HG02588 (cell line): ENCODE measurements around the gene TRAPPC10.

Experiments
- ATAC-seq: cut with Tn5 transposase; IDR thresholded peaks from one replicate; pipeline ENCODE4 v1.9.1; 2021; ENCODE audit warnings: mild to moderate bottlenecking, moderate library complexity; ENCODE audit not compliant: unreplicated experiment

TRAPPC10 gene

DNA sequence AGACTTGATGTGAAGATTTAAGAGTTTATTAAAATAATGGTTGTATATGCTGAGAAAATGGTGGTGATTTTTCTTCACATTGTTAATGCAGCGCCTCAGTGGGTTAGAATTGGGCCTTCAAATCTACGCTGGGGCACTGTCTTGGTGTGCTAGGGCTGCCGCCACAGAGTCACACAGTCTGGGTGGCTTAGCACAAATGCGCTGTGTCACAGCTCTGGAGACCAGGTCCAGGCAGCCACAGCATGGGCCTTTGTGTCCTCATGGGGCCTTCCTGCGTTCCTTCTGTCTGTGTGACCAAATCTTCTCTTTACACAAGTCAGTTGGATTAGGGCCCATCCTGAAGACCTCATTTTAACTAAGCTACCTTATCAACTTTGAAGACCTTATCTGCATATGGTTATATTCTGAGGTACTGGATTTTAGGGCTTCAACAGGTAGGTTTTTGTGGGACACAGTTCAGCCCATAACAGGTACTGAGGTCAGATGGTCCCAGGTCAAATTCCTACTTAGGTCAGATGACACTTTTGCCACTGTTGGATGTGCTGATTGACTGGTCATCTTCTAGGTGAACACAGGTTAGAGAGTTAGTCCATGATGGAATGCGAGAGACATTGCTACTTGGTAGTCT, 17.5 kb downstream of the TRAPPC10 start:
- ATAC-seq, result no peak

DNA sequence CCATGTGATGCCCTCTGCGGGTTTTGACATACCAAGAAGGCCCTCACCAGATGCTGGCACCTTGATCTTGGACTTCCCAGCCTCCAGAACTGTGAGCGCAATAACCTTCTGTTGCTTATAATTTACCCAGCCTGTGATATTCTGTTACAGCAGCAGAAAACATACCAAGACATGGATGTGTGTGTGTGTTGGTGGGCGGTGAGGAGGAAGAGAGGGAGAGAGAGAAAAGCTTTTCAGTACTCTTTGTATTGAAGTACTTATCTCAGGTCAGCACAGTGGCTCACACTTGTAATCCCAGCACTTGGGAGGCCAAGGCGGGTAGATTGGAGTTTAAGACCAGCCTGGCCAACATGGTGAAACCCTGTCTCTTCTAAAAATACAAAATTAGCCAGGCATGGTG, 23.1 kb downstream of the TRAPPC10 start:
- ATAC-seq, result no peak

DNA sequence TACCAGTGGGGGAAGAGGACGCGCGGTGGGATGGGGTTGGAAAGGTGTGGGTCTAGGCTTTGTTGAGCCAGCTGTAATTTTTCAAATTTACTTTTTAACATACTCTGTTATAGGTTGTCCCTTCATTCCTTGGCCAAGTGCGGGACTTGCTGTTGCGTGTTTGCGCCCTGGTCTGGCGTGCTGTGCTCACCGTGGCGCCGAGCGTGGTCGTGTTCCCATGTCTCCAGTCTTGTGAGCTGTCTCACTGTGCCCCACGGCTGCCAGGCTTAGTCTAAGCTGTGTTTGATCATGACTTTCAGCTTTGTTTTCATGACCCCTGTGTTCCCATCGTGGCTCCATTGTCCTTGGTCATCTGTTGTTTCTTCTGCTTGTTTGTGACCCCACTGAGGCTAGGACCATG, 26.0 kb downstream of the TRAPPC10 start:
- no peak for ATAC-seq

DNA sequence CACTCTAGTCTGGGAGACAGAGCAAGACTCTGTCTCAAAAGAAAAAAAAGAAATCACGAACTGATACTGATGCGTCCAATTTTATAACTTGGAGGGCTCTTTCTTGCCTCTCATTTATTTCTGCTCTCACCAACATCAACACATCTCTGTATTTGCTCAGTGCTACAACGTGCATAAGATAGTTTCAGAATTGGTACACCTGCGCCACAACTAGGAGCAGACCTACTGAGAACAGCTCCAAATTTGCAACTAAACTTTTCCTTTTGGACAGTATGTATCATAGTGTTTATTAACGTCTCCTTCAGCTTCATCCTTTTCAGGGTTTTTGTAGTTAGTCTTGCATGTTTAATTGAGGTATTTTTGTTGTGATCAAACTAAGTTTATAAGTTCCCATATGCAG, 27.7 kb downstream of the TRAPPC10 start:
- ATAC-seq, result no peak

DNA sequence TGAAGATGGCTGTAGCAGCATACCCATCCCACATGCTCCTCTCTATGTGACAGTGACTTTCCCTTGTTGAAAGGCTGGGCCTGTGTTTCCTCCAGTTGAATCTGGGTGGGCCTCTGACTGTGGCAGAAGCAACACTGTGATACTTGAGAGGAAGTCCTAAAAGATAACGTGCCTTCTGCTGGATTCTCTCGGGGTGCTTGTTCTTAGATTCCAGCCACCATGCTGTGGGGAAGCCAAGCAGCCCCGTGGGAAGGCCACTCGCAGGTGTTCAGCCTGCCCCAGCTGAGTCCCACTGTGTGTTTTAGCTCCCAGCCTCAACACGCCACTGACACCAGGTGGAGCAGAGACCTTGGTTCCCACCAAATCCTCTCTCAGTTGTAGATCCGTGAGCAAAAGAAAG, 31.5 kb downstream of the TRAPPC10 start:
- no peak for ATAC-seq

DNA sequence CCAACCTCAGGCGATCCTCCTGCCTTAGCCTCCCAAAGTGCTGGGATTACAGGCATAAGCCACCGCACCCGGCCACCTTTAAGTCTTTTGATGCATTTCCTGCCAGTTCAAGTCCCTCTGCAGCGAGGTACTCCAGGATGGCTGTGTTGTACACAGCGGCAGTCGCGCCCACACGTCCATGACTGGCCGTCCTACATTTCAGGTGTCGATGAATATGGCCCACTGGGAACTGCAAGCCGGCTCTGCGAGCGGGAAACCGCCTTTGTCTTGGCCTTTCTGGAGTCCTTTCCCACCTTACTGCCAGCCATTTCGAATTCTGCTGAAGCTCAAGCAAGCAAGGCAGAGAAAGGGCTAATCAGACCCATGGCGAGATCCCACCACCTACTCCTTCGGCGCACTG, 34.6 kb downstream of the TRAPPC10 start:
- no peak for ATAC-seq

DNA sequence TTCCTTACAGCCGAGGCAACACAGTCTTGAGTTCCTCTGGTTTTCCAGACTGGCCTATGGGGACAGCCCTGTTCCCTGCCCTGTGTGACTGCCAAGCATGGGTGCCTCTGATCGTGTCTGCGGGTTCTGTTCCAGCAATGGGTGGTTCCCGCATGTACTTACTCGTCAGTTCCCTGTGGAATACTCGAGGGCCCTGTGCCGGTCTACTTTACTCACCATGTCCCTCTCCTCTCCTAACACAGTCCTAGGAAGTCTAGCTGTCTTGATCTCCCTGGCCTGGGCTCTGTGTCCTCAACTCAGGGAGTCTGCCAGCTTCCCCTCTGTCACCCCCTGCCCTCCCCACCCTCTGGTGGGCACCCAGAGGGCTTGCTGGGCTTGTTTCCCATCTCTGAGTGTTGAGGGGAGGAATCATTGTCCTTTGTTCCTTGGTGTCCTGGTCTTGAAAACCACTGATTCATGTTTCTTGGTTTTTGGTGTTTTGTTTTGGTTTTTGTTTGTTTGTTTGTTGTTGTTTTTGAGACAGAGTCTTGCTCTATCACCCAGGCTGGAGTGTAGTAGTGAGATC, 36.0 kb downstream of the TRAPPC10 start:
- no peak for ATAC-seq

DNA sequence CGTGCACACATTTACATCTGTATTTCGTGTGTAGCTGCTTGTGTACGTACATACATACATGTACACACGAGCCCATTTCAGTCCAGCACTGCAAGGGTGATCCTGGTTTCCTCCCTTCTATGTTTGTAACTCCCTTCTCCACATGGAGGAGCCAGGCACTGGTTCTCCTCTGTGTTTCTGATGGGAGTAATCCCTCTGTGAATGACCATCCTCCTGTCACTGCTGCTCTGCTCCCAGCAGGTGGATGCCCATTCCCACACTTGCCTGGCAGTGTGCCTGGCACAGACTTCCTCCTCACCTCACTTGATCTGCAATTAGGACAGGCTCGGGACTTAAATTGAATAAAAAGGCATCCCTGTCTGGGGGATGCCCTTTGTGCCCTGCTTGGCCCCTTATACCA, 37.1 kb downstream of the TRAPPC10 start:
- no peak for ATAC-seq

DNA sequence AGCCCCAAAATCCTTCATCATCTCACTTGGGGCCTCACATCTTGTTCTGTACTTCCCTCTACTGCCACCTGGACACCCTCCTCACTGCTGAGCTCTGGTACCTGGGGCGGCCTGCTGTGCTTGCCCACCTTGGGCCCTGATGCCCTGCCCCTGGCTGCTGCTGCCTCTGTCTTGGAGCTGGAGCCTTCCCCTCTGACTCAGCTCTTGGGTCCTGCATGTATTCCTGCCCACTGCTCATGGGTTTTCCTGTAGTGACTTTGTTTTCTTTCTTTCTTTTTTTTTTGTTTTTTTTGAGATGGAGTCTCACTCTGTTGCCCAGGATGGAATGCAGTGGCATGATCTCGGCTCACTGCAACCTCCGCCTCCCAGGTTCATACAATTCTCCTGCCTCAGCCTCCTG, 37.5 kb downstream of the TRAPPC10 start:
- ATAC-seq, result no peak

DNA sequence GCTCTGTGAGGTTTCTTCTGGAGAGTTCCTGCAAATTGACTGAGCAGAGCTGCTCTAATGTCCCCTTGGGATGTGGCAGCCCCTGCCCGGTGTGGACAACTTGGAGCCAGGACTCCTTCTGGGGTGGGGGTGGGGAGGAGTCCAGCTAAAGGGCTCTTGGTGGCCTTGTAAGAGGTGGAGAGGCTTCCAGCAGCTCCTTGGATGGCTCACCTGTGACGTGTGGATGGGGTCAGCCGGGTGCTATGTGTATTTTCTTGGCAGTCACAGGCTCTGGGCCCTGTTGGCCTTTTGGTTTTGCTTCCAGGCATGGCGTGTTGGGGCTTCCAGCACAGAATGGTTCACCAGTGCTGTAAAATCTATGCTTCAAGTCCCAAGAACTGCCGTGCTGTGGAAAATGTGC, 38.2 kb downstream of the TRAPPC10 start:
- no peak for ATAC-seq

DNA sequence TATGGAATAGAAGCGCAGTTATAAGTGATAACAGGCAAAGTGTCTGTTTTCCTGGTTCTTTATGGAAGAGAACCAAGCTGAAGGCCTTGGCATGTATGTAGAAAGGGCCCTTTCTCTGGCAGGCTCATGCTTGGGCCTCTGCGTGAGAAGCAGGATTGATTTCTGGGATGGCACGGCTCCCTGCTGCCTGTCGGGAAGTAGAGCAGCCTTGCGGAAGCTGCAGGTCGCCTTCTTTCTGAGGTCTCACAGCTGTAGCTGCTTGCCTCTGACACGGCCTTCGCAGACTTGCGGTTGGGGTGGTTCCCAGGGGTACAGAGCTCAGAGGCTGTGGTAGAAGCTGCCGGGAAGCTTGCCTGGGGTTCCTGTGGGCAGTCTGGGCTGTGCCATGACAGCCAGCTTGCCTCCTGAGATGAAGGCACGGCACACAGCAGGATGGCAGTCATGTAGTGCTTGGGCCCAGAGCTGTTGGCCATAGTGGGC, 39.4 kb downstream of the TRAPPC10 start:
- ATAC-seq, result no peak

DNA sequence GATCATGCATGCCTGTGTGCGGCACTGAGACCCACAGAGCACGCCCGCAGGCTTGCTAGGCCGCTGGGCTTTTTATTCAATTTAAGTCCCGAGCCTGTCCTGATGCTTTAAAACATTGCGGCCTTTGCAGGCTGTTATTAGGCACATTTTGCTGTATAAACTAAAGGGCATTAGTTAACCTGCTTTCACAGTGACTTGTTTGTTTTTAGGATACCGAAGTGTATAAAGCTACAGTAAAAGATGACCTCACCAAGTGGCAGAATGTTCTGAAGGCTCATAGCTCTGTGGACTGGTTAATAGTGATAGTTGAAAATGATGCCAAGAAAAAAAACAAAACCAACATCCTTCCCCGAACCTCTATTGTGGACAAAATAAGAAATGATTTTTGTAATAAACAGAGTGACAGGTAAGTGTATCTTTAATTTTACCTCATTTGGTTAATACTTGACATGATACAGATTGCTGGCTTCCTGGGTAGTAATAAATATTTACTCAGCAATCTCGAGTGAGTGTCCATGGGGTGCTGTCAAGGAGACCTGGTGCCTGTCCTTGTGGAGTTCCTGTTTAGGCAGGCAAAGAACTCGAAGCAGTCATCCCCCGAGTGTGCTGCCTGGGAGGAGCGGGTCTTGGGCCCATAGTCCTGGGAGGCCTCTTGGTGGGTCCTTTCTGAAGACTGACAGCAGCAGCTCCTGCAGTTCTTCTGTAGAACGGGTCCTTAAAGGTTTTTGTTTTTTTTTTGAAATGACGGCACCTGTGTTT, 40.1 kb downstream of the TRAPPC10 start:
- ATAC-seq, result no peak

DNA sequence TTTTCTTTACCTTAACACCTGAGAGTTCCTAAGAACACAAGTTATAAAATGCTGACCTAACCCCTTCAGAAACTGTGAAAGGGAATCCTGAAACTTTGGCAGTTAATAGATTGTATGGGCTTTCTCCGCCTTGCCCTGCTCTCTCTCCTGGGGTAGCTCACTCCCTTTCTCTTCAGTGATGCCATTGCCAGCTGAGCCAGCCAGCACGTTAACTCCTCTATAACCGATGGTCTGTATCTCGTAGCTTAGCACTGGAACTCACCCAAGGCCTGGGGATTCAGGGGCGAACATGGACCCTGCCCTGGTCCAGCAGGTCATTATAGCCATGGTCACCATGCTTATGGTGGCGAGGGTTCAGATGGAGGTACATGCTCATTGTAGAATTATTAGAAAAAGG, 40.7 kb downstream of the TRAPPC10 start:
- ATAC-seq, result no peak

DNA sequence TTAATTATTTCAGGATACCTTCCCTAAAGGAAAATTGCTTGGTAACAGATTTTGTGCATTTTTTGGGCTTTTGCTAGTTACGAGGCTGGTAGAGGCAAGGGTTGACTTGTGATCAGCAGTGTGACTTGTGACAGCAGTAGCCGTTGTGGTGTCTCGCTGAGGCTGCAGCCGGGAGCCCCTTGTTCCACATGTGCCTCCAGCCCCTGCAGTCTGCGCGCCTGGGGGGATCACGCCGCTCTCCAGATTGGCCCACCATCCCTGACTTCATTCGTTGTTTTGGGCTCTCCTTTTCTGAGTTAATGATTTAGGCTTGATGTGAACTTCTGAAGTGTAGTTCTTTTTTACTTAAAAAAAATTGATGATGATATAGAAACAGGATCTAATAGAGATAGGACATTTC, 41.5 kb downstream of the TRAPPC10 start:
- ATAC-seq, result no peak

DNA sequence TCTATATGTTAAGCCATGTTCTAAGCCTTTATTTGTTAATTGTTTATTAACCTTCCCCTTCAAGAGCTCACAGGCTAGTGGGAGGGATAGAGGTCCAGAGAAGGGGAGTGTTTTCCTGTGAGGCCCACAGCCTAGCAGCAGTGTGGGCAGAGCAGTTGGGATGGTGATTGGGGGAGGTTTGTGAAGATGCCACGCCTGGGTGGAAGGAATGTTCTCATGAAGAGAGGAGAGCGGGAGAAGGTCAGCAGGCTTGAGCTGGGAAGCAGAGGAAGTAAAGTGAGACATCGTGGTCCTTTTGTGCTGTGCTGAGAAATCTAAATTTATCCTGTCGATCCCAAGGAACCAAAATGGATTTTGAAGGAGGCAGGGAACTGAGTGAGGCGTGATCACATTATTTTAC, 42.6 kb downstream of the TRAPPC10 start:
- ATAC-seq, result no peak

DNA sequence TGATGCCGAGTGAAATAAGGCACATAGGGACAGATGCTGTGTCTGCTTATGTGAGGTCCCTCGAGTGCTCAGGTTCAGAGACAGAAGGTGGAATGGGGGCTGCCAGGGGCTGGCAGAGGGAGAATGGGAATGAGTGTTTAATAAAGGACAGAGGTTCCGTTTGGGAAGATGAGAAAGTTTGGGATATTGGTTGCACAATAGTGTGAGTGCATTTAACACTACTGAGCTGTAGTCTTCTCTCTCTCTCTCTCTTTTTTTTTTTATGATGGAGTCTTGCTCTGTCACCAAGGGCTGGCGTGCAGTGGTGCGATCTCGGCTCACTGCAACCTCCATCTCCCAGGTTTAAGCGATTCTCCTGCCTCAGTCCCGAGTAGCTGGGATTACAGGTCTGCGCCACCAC, 44.9 kb downstream of the TRAPPC10 start:
- ATAC-seq, result no peak

DNA sequence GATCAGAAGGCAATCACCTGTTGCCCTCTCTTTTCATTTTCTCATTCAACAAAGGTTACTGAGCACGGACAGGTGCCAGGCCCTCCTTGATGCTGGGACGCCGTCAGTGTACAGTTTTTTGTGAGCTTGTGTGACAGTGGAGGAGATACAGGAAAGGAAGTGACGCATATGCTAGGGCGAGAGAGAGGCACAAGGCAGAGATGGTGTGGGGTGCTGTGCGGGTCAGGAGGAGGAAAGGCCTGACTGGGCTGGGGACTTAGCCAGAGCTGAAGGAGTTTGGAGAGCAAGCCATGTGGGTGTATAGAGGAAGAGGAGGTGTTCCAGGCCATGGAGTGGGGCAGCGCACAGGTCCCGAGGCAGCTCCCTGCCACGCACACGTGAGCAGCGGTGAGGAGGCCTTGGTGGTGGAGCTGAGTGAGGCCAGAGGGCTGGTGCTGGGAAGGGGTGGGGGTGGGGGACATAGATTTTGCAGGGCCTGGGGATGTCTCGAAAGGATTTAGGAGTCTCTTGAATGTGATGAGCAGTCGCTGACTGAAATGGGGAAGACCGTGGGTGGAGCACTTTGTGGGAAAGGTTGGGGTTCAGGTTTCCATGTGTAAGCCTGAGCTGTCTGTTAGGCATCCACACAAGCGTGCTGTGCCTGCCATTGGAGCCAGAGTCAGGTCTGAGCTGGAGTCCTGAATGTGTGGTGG, 46.0 kb downstream of the TRAPPC10 start:
- no peak for ATAC-seq

DNA sequence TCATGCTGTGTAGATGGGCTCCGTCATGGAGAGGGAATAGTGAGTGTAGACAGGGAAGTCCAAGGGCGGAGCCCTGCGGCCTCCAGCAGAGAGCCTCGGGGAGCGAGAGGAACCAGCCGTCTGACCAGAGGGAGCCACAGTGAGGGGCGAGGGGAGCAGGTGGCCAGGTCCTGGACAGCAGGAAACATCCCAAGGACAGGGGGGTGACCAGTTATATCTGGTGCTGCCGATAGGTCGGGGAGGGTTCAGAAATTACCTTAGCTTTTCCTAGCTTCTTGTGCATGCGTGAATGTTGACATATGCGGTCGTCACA, 46.5 kb downstream of the TRAPPC10 start:
- ATAC-seq, result no peak

DNA sequence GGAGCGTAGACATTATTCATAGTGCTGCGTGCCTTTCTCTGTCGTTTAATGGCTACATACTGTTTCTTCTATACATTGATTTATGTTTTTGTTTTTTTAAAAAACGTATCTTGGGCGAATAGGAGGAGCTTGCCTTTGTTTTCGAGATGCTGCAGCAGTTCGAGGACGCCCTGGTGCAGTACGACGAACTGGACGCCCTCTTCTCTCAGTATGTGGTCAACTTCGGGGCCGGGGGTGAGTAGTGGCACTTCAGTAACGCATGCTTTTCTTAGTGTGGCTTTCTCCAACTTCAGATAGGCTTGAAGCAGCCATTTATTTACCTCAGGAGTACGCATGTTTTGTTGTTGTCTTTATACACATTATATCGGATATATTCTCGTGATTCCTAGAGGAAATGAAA, 46.9 kb downstream of the TRAPPC10 start:
- ATAC-seq, result no peak

DNA sequence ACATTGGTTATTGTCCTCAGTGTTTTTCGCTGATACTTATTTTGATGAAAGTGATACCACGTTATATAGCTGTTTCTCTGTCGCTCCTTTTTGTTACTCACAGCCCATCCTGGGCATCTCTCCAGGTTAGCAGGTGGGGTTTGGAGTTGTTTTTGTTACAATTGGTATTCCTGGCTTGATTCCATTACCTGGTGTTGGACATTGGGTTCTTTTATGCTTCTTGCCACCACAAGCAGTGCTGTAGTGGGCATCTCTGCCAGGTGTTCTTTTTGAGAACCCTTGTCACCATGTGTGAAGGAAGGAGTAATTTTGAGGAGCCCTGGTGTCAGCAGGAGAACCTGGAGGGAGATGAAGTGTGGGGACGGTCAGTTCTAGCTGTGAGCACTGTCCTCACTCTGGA, 47.6 kb downstream of the TRAPPC10 start:
- ATAC-seq, result no peak

DNA sequence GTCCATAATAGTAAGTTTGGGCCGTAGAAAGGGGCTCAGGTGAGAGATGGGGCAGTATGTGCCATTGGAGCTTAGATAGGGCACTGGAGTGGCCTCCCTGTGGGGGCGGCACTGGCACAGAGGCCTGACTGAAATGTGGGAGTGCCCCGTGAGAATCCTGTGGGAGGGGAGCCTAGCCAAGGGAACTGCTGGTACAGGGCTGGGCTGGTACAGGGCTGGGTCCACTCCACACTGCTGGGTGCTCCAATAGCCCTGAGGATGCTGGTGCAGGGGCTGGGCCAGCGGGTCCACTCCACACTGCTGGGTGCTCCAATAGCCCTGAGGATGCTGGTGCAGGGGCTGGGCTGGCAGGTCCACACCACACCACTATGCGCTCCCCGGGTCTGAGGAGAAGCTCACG, 50.3 kb downstream of the TRAPPC10 start:
- no peak for ATAC-seq
